Neural cell (in vitro differentiated cells): ENCODE measurements around the gene CBX8. TPM values are rescaled to one million over a fixed set of nuclear protein-coding genes. Genes with fewer than 3 reads are reported as not detected.
A peak's percentile ranks its signal among the peaks of the same experiment; 100 is the strongest.

Source experiments
- H2AFZ ChIP-seq: fragments of 200-600, 300-800 bp; sonication (generic), shearing (Covaris generic); 2 replicates; pipeline ENCODE4 v1.6.0; 2014; ENCODE audit warnings: low read depth, mild to moderate bottlenecking, antibody characterized with exemption, low read length, moderate library complexity
- H3F3A ChIP-seq: fragments of 200-600 bp; shearing (Covaris generic); 2 replicates; pipeline ENCODE4 v1.6.1; 2016; ENCODE audit warnings: mild to moderate bottlenecking, moderate library complexity, mixed read lengths, antibody characterized with exemption, low read length; ENCODE audit not compliant: insufficient read depth, poor library complexity, severe bottlenecking
- H3K27ac ChIP-seq: fragments of 200-600, 300-800 bp; sonication (generic), shearing (Covaris generic); 2 replicates; pipeline ENCODE4 v1.5.1; 2014; ENCODE audit warnings: mild to moderate bottlenecking, low read length, moderate library complexity
- H3K27me3 ChIP-seq: fragments of 300-800, 200-600 bp; sonication (generic), shearing (Covaris generic); 2 replicates; pipeline ENCODE4 v1.6.0; 2014; ENCODE audit warnings: mild to moderate bottlenecking, low read depth, low read length, moderate library complexity; ENCODE audit not compliant: insufficient read depth
- H3K36me3 ChIP-seq: fragments of 300-800, 200-600 bp; sonication (generic), shearing (Covaris generic); 2 replicates; pipeline ENCODE4 v1.5.1; 2014; ENCODE audit warnings: mild to moderate bottlenecking, antibody characterized with exemption, low read length, moderate library complexity; ENCODE audit not compliant: insufficient read depth
- H3K4me2 ChIP-seq: fragments of 300-800, 200-600 bp; sonication (generic), shearing (Covaris generic); 2 replicates; pipeline ENCODE4 v1.6.0; 2014; ENCODE audit warnings: mild to moderate bottlenecking, low read length
- H3K4me3 ChIP-seq: fragments of 300-800, 200-600 bp; sonication (generic), shearing (Covaris generic); 2 replicates; pipeline ENCODE4 v1.5.1; 2014; ENCODE audit warnings: mild to moderate bottlenecking, low read length, moderate library complexity
- H3K79me2 ChIP-seq: fragments of 200-600 bp; shearing (Covaris generic); replicated peaks from 2 replicates; pipeline ENCODE4 v1.6.0; 2014; ENCODE audit warnings: mild to moderate bottlenecking, low read length, moderate library complexity; ENCODE audit not compliant: insufficient read depth
- H3K9ac ChIP-seq: fragments of 300-800, 200-600 bp; sonication (generic), shearing (Covaris generic); 2 replicates; pipeline ENCODE4 v1.6.1; 2016; ENCODE audit warnings: mild to moderate bottlenecking, low read length, mixed read lengths
- H3K9me2 ChIP-seq: fragments of 200-600 bp; shearing (Covaris generic); 2 replicates; pipeline ENCODE4 v1.6.1; 2016; ENCODE audit warnings: mild to moderate bottlenecking, low read length, mixed read lengths; ENCODE audit not compliant: insufficient read depth
- H3K9me3 ChIP-seq: fragments of 200-600, 300-800 bp; sonication (generic), shearing (Covaris generic); 2 replicates; pipeline ENCODE4 v1.6.1; 2016; ENCODE audit warnings: mild to moderate bottlenecking, mixed run types, low read length, moderate library complexity, mixed read lengths
- H4K20me1 ChIP-seq: fragments of 200-600 bp; shearing (Covaris generic); 2 replicates; pipeline ENCODE4 v1.6.1; 2016; ENCODE audit warnings: mild to moderate bottlenecking, mixed run types; ENCODE audit not compliant: insufficient read depth
- CTCF ChIP-seq: fragments of 450-650 bp; IDR thresholded peaks from 2 replicates; pipeline ENCODE4 v1.5.1; 2014; ENCODE audit warnings: antibody characterized with exemption, mild to moderate bottlenecking, moderate library complexity; ENCODE audit not compliant: poor library complexity, severe bottlenecking
- EP300 ChIP-seq: fragments of 450-650 bp; conservative IDR thresholded peaks from 2 replicates; pipeline ENCODE4 v1.6.1; 2014; ENCODE audit warnings: antibody characterized with exemption, mild to moderate bottlenecking, moderate library complexity; ENCODE audit not compliant: poor library complexity, severe bottlenecking
- EZH2 ChIP-seq: fragments of 200-600, 300-800 bp; shearing (Covaris generic), sonication (generic); IDR thresholded peaks from 2 replicates; pipeline ENCODE4 v1.6.1; 2014; ENCODE audit warnings: antibody characterized with exemption, low read length, borderline replicate concordance, mild to moderate bottlenecking; ENCODE audit not compliant: insufficient read depth, poor library complexity, severe bottlenecking
- MXI1 ChIP-seq: fragments of 450-650 bp; conservative IDR thresholded peaks from 2 replicates; pipeline ENCODE4 v1.6.1; 2014; ENCODE audit warnings: antibody characterized with exemption, mild to moderate bottlenecking; ENCODE audit not compliant: poor library complexity, severe bottlenecking
- POLR2AphosphoS5 ChIP-seq: IDR thresholded peaks from 2 replicates; pipeline ENCODE4 v1.6.1; 2012
- RAD21 ChIP-seq: fragments of 450-650 bp; conservative IDR thresholded peaks from 2 replicates; pipeline ENCODE4 v1.6.1; 2014; ENCODE audit warnings: antibody characterized with exemption, mild to moderate bottlenecking, moderate library complexity
- REST ChIP-seq: IDR thresholded peaks from 2 replicates; pipeline ENCODE4 v1.6.1; 2012; ENCODE audit warnings: borderline replicate concordance
- SMC3 ChIP-seq: fragments of 450-650 bp; conservative IDR thresholded peaks from 2 replicates; pipeline ENCODE4 v1.6.1; 2014; ENCODE audit warnings: antibody characterized with exemption, mild to moderate bottlenecking, moderate library complexity; ENCODE audit not compliant: poor library complexity
- TAF1 ChIP-seq: IDR thresholded peaks from 2 replicates; pipeline ENCODE4 v1.6.1; 2012; ENCODE audit warnings: low read depth
- polyA plus RNA-seq: library from polyadenylated mRNA; depleted of rRNA; stranded (reverse); fragments of >200 nt; gene quantifications from 2 replicates; pipeline ENCODE4 v1.2.3, GENCODE V29; 2014

CBX8 gene
- polyA plus RNA-seq, 1 donor from 2014 or later = 15.4 TPM

GRCh38 chr17:79838522-79839274, 41.8 kb upstream of the CBX8 start:
- Histone ChIP-seq H3K79me2 (peaks cover 35% of the 10 kb centered on the region), H3K27me3 (peaks cover 58% of the 10 kb centered on the region), H3K36me3 (no peaks in the 10 kb centered on the region), H3K9me2 (no peaks in the 10 kb centered on the region), H3K9me3 (no peaks in the 10 kb centered on the region), H3K27ac (peak overlapping the region; percentile 97), H2AFZ (no peak overlapping the region), H4K20me1 (peaks cover 38% of the 10 kb centered on the region), H3F3A (no peaks in the 10 kb centered on the region), H3K4me3 (peak overlapping the region; percentile 83), H3K4me2 (peak overlapping the region; percentile 96), H3K9ac (peak overlapping the region; percentile 94)
- TF ChIP-seq TAF1 (peak; percentile 86), POLR2AphosphoS5 (peak; percentile 55), CTCF (no peak), EP300 (peak; percentile 19), SMC3 (peak; percentile 59), RAD21 (peak; percentile 43), REST (peak; percentile 69), MXI1 (peak; percentile 4), EZH2 (no peak)

GRCh38 chr17:79837888-79838521, 41.1 kb upstream of the CBX8 start:
- H2AFZ ChIP-seq = no peak overlapping the region
- H3K27ac ChIP-seq = peak overlapping the region; percentile 97

More at GRCh38 chr17:79837888-79838521, 41.1 kb upstream of the CBX8 start:
- peak overlapping the region; percentile 94 for H3K9ac ChIP-seq
- H3F3A ChIP-seq = no peaks in the 10 kb centered on the region
- H3K27me3 ChIP-seq = peaks cover 53% of the 10 kb centered on the region
- TF ChIP-seq EP300 (no peak), SMC3 (no peak), TAF1 (no peak), CTCF (no peak), RAD21 (no peak), MXI1 (peak; percentile 34), REST (no peak)
- H3K9me2 ChIP-seq = no peaks in the 10 kb centered on the region
- peak overlapping the region; percentile 83 for H3K4me3 ChIP-seq
- no peaks in the 10 kb centered on the region for H3K9me3 ChIP-seq
- peaks cover 41% of the 10 kb centered on the region for H4K20me1 ChIP-seq
- peak overlapping the region; percentile 96 for H3K4me2 ChIP-seq
- H3K79me2 ChIP-seq = peaks cover 41% of the 10 kb centered on the region
- no peaks in the 10 kb centered on the region for H3K36me3 ChIP-seq
